B cell (primary cell): Measurements from ENCODE around the gene EXD3. TPM values are rescaled to one million over a fixed set of nuclear protein-coding genes. Genes with fewer than 3 reads are reported as not detected.

ENCODE experiments used
- ATAC-seq: fragments of 200-7000 bp; cut with Tn5 transposase; one replicate; pipeline ENCODE4 v1.10.0; 2021; ENCODE audit warnings: low read depth, mild to moderate bottlenecking, moderate number of reproducible peaks, moderate library complexity
- CTCF ChIA-PET: fragments of 350-600 bp; sonication (Branson Sonifier 250); formaldehyde crosslinking; loops from one replicate; lab custom pipeline; 2021; ENCODE audit warnings: antibody characterized with exemption, inconsistent platforms; lab: Charles Lee
- POLR2A ChIA-PET: fragments of 350-600 bp; sonication (Branson Sonifier 250); formaldehyde crosslinking; loops from one replicate; lab custom pipeline; 2021; ENCODE audit warnings: antibody characterized with exemption; lab: Charles Lee
- DNase-seq: peaks from one replicate; pipeline ENCODE4 v3.0.0; 2013
- H2AFZ ChIP-seq: 2 replicates; pipeline ENCODE4 v1.6.1; 2012; ENCODE audit warnings: mild to moderate bottlenecking, low read depth, low read length; ENCODE audit not compliant: insufficient read depth, poor library complexity, severe bottlenecking
- H3K27ac ChIP-seq, 2 donors: 1 replicate in 1 of 2; 2 replicates in 1 of 2; pipeline ENCODE4 v1.5.1; 2012 to 2013; ENCODE audit warnings: low read length in 2 of 2, mild to moderate bottlenecking in 2 of 2, moderate library complexity in 1 of 2
- H3K27me3 ChIP-seq, 4 experiments: fragments of 200-600 bp in 1 of 4; sonication (generic) in 1 of 4; replicated peaks in 1 of 4; 1 replicate in 2 of 4; 2 replicates in 2 of 4; pipeline versions ENCODE4 v1.6.1 to v1.7.0; 2013 to 2016; ENCODE audit warnings: low read length in 3 of 4, mild to moderate bottlenecking in 2 of 4, mixed read lengths in 1 of 4, moderate library complexity in 1 of 4; ENCODE audit not compliant: insufficient read depth in 4 of 4, control insufficient read depth in 3 of 4; ENCODE audit errors: control extremely low read depth in 1 of 4
- H3K36me3 ChIP-seq, 2 experiments: replicated peaks in 1 of 2; 1 replicate in 1 of 2; 2 replicates in 1 of 2; pipeline versions ENCODE4 v1.6.1 to v1.7.1; 2013; ENCODE audit warnings: low read length in 1 of 2; ENCODE audit not compliant: insufficient read depth in 2 of 2, control insufficient read depth in 1 of 2; ENCODE audit errors: control extremely low read depth in 1 of 2, extremely low read depth in 1 of 2
- H3K4me1 ChIP-seq, 2 donors: fragments of 200-600 bp in 1 of 2; sonication (generic) in 1 of 2; 1 replicate in 1 of 2; 2 replicates in 1 of 2; pipeline versions ENCODE4 v1.5.1 to v1.6.1; 2013 to 2017; ENCODE audit warnings: low read length in 2 of 2; ENCODE audit not compliant: control insufficient read depth in 2 of 2, insufficient read depth in 2 of 2
- H3K4me2 ChIP-seq: replicated peaks from 2 replicates; pipeline ENCODE3; 2012; ENCODE audit warnings: mild to moderate bottlenecking, low read depth, low read length; ENCODE audit not compliant: poor library complexity, severe bottlenecking
- H3K4me3 ChIP-seq, 5 experiments: fragments of 200-600 bp in 1 of 5; sonication (generic) in 1 of 5; 1 replicate in 3 of 5; 2 replicates in 2 of 5; pipeline versions ENCODE4 v1.5.1 to v1.7.0; 2011 to 2016; ENCODE audit warnings: low read length in 4 of 5, mild to moderate bottlenecking in 4 of 5, low read depth in 2 of 5, control low read depth in 1 of 5, moderate library complexity in 1 of 5; ENCODE audit not compliant: insufficient read depth in 1 of 5; ENCODE audit errors: control extremely low read depth in 1 of 5, extremely low read depth in 1 of 5
- H3K79me2 ChIP-seq: fragments of 200-600 bp; sonication (generic); one replicate; pipeline ENCODE4 v1.6.0; 2016; ENCODE audit warnings: low read length; ENCODE audit not compliant: control insufficient read depth, insufficient read depth
- H3K9ac ChIP-seq: fragments of 200-600 bp; sonication (generic); 2 replicates; pipeline ENCODE4 v1.6.1; 2017; ENCODE audit warnings: mild to moderate bottlenecking, low read length, moderate library complexity
- H3K9me3 ChIP-seq, 3 donors: one replicate each; pipeline versions ENCODE4 v1.6.1 to v1.7.1; 2013; ENCODE audit warnings: low read length in 2 of 3; ENCODE audit not compliant: control insufficient read depth in 2 of 3, insufficient read depth in 1 of 3; ENCODE audit errors: control extremely low read depth in 1 of 3
- H4K20me1 ChIP-seq: 2 replicates; pipeline ENCODE4 v1.6.0; 2012; ENCODE audit warnings: mild to moderate bottlenecking, low read length; ENCODE audit not compliant: insufficient read depth, control insufficient read depth, poor library complexity, severe bottlenecking
- H3K27ac Mint-ChIP-seq: one replicate; pipeline ENCODE4 v1.8.0; 2021; ENCODE audit warnings: mixed read lengths
- H3K27me3 Mint-ChIP-seq: one replicate; pipeline ENCODE4 v1.8.0; 2021; ENCODE audit warnings: mixed read lengths
- H3K4me1 Mint-ChIP-seq: one replicate; pipeline ENCODE4 v1.8.0; 2021; ENCODE audit warnings: mixed read lengths
- H3K4me3 Mint-ChIP-seq: one replicate; pipeline ENCODE4 v1.8.0; 2021; ENCODE audit warnings: mixed read lengths
- H3K9me3 Mint-ChIP-seq: one replicate; pipeline ENCODE4 v1.8.0; 2022; ENCODE audit warnings: mixed read lengths; ENCODE audit not compliant: insufficient read depth
- EZH2 ChIP-seq: IDR thresholded peaks from 2 replicates; pipeline ENCODE4 v1.6.1; 2012; ENCODE audit warnings: borderline replicate concordance, low read depth, mild to moderate bottlenecking, moderate library complexity, low read length; ENCODE audit not compliant: insufficient read depth, poor library complexity, severe bottlenecking
- WGBS: methylation state at CpG from one replicate; pipeline ENCODE4 v1.1.5; 2013; ENCODE audit warnings: missing lambda C conversion rate; ENCODE audit not compliant: insufficient coverage; 5-methylcytosine and 5-hydroxymethylcytosine counted together
- intact Hi-C: fragments of 100-400 bp; cut with micrococcal nuclease; formaldehyde crosslinking; loops from one replicate; pipeline ENCODE4 v1.10.0; 2022
- polyA plus RNA-seq: library from polyadenylated mRNA; depleted of rRNA; stranded (reverse); fragments of >200 nt; gene quantifications from 2 replicates; pipeline ENCODE4 v1.2.3, GENCODE V29; 2012
- total RNA-seq, 2 donors: library from RNA; stranded (reverse); fragments of 120-200 nt in 1 of 2; gene quantifications; 1 replicate in 1 of 2; 2 replicates in 1 of 2; pipeline versions ENCODE4 v1.2.3 to v1.2.4, GENCODE V29; 2013 to 2022
- TF ChIP-seq, protein P1 (sequence below): fragments of 200-600 bp; IDR thresholded peaks from one replicate; pipeline ENCODE4 v1.8.0; 2022; ENCODE audit warnings: antibody characterized with exemption, mild to moderate bottlenecking

The EXD3 gene
- total and polyA plus RNA-seq, 2 donors (not counting 1 experiment from before 2014, with no cell fraction given) = 22.5 to 23.7 TPM

- Histone ChIP-seq H3K4me2 (peak overlapping the region; percentile 39), H3K4me3 (no peak overlapping the region), H3K27me3 (peaks cover 0 to 20% (median 7%) of the 10 kb centered on the region in 4 experiments), H3K9me3 (peaks cover 0 to 3% (median 0%) of the 10 kb centered on the region in 3 donors), H3K4me1 (peaks cover 7 to 23% of the 10 kb centered on the region in 2 donors), H4K20me1 (no peaks in the 10 kb centered on the region), H3K27ac (no peak overlapping the region), H2AFZ (no peak overlapping the region), H3K36me3 (no peaks in the 10 kb centered on the region), H3K79me2 (no peaks in the 10 kb centered on the region), H3K9ac (no peak overlapping the region)
- ATAC-seq (peak; percentile 89), DNase-seq (peak; percentile 88)
- Mint-ChIP-seq H3K27me3 (peaks cover 11% of the 10 kb centered on the region), H3K27ac (no peak overlapping the region), H3K9me3 (no peaks in the 10 kb centered on the region), H3K4me1 (peaks cover 8% of the 10 kb centered on the region), H3K4me3 (no peak overlapping the region)
- ChIA-PET CTCF (interaction anchor here (0.6 to 2.6 kb wide), 6 partner anchors 9 to 152 kb away, joined by 3 to 15 read pairs (median 5); partner anchors contain the start of genes EXD3, NOXA1 and NRARP), POLR2A (no interaction called here)
- TF ChIP-seq EZH2 = no peak
- TF ChIP-seq, protein P1, sequence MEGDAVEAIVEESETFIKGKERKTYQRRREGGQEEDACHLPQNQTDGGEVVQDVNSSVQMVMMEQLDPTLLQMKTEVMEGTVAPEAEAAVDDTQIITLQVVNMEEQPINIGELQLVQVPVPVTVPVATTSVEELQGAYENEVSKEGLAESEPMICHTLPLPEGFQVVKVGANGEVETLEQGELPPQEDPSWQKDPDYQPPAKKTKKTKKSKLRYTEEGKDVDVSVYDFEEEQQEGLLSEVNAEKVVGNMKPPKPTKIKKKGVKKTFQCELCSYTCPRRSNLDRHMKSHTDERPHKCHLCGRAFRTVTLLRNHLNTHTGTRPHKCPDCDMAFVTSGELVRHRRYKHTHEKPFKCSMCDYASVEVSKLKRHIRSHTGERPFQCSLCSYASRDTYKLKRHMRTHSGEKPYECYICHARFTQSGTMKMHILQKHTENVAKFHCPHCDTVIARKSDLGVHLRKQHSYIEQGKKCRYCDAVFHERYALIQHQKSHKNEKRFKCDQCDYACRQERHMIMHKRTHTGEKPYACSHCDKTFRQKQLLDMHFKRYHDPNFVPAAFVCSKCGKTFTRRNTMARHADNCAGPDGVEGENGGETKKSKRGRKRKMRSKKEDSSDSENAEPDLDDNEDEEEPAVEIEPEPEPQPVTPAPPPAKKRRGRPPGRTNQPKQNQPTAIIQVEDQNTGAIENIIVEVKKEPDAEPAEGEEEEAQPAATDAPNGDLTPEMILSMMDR = peak; percentile 83
- 43% methylated on average over 8 of the region's 14 CpGs for WGBS
- intact Hi-C loops = loop anchor here (1.0 to 2.0 kb wide), 4 partner anchors 22 to 209 kb away; partner anchors contain the start of genes EXD3 and NOXA1
These were observed 22.4 kb upstream of the EXD3 start for GRCh38 chr9:137445275-137445807.

DNA sequence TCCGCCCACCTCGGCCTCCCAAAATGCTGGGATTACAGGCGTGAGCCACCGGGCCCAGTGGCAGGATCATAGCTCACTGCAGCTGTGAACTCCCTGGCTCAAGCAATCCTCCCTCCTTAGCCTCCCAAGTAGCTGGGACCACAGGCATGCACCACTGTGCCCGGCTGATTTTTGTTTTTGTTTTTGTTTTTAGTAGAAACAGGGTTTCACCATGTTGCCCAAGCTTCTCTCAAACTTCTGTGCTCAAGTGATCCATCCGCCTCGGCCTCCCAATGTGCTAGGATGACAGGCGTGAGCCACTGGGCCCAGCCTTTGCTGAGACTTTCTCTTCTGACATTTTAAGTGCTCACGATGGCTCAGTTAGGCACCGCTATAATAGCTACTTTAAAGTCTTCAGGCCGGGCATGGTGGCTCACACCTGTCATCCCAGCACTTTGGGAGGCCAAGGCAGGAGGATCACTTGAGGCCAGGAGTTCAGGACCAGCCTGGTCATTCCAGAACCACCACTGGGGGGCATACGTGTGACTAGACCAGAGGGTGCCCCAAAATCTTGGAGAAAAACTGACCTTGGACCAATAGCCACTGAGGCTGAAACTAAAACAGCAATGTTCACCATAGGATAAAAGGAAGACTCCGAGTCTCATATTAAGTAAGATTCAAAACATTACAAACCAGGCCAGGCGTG lies 21.3 kb upstream of the EXD3 start:
- ATAC-seq = no peak
- Histone ChIP-seq H3K27me3 (peaks cover 0 to 20% (median 7%) of the 10 kb centered on the region in 4 experiments), H2AFZ (no peak overlapping the region), H3K27ac (no peak overlapping the region), H3K36me3 (no peaks in the 10 kb centered on the region), H3K79me2 (no peaks in the 10 kb centered on the region), H4K20me1 (no peaks in the 10 kb centered on the region), H3K4me1 (peaks cover 7 to 18% of the 10 kb centered on the region in 2 donors), H3K4me2 (no peak overlapping the region), H3K9ac (no peak overlapping the region), H3K9me3 (peaks cover 0 to 3% (median 0%) of the 10 kb centered on the region in 3 donors), H3K4me3 (no peak overlapping the region)
- DNase-seq = no peak
- ChIA-PET POLR2A (interaction anchor here (0.5 kb wide), 1 partner anchor 38 kb away, joined by 4 read pairs; no protein-coding TSS in a partner anchor), CTCF (interaction anchor here (0.6 to 3.3 kb wide), 8 partner anchors 8 to 225 kb away, joined by 3 to 23 read pairs (median 5); partner anchors contain the start of genes EXD3, NOXA1 and NRARP)
- no peak for TF ChIP-seq EZH2
- TF ChIP-seq, protein P1 = no peak
- Mint-ChIP-seq H3K9me3 (no peaks in the 10 kb centered on the region), H3K27me3 (peaks cover 11% of the 10 kb centered on the region), H3K27ac (no peak overlapping the region), H3K4me1 (peaks cover 8% of the 10 kb centered on the region), H3K4me3 (no peak overlapping the region)
- intact Hi-C loops = loop anchor here (2.0 kb wide), 1 partner anchor 157 kb away; no protein-coding TSS in a partner anchor
- whole genome bisulfite sequencing = 86% methylated on average over 12 of the region's 14 CpGs
